Hepatocyte (in vitro differentiated cells): Measurements from ENCODE around the gene ARRB2. TPM values are rescaled to one million over a fixed set of nuclear protein-coding genes. Genes with fewer than 3 reads are reported as not detected.

Source experiments
- DNase-seq: peaks from one replicate; pipeline ENCODE4 v3.0.0-alpha.2; 2016; ENCODE audit warnings: low spot score
- H2AFZ ChIP-seq: fragments of 200-600 bp; sonication (generic); 2 replicates; pipeline ENCODE4 v1.6.0; 2016; ENCODE audit warnings: antibody characterized with exemption, mild to moderate bottlenecking
- H3K27ac ChIP-seq: fragments of 200-600 bp; sonication (generic); 2 replicates; pipeline ENCODE4 v1.5.1; 2016; ENCODE audit warnings: mild to moderate bottlenecking
- H3K27me3 ChIP-seq: fragments of 200-600 bp; sonication (generic); 2 replicates; pipeline ENCODE4 v1.6.1; 2016
- H3K36me3 ChIP-seq: fragments of 200-600 bp; sonication (generic); replicated peaks from 2 replicates; pipeline ENCODE4 v1.5.1; 2016; ENCODE audit warnings: low read depth; ENCODE audit not compliant: insufficient read depth
- H3K4me1 ChIP-seq: fragments of 200-600 bp; sonication (generic); 2 replicates; pipeline ENCODE4 v1.5.1; 2016; ENCODE audit warnings: mild to moderate bottlenecking, moderate library complexity; ENCODE audit not compliant: insufficient read depth
- H3K4me2 ChIP-seq: fragments of 200-600 bp; sonication (generic); 2 replicates; pipeline ENCODE4 v1.6.0; 2016
- H3K4me3 ChIP-seq: fragments of 200-600 bp; sonication (generic); 2 replicates; pipeline ENCODE4 v1.5.1; 2016; ENCODE audit warnings: mild to moderate bottlenecking
- H3K79me2 ChIP-seq: fragments of 200-600 bp; sonication (generic); 2 replicates; pipeline ENCODE4 v1.6.0; 2017; ENCODE audit warnings: mild to moderate bottlenecking
- H3K9me2 ChIP-seq: fragments of 200-600 bp; sonication (generic); replicated peaks from 2 replicates; pipeline ENCODE4 v1.6.0; 2017; ENCODE audit warnings: mild to moderate bottlenecking; ENCODE audit not compliant: insufficient read depth
- H3K9me3 ChIP-seq: fragments of 200-600 bp; sonication (generic); 2 replicates; pipeline ENCODE4 v1.5.1; 2016; ENCODE audit warnings: low read depth, mild to moderate bottlenecking
- H4K20me1 ChIP-seq: fragments of 200-600 bp; sonication (generic); 2 replicates; pipeline ENCODE4 v1.6.0; 2016; ENCODE audit warnings: mild to moderate bottlenecking; ENCODE audit not compliant: insufficient read depth, poor library complexity, severe bottlenecking
- EZH2 ChIP-seq: fragments of 200-600 bp; sonication (generic); IDR thresholded peaks from 2 replicates; pipeline ENCODE4 v1.6.1; 2016; ENCODE audit warnings: antibody characterized with exemption, mild to moderate bottlenecking, borderline replicate concordance
- EZH2phosphoT487 ChIP-seq: fragments of 200-600 bp; sonication (generic); IDR thresholded peaks from one replicate; pipeline ENCODE4 v1.6.1; 2018; ENCODE audit warnings: antibody characterized with exemption, mild to moderate bottlenecking, low read depth, moderate library complexity; ENCODE audit not compliant: unreplicated experiment, severe bottlenecking
- WGBS: methylation state at CpG from one replicate; pipeline ENCODE4 v1.1.6; 2016; ENCODE audit warnings: low lambda C conversion rate; ENCODE audit errors: missing lambda C conversion rate; 5-methylcytosine and 5-hydroxymethylcytosine counted together
- polyA plus RNA-seq: library from polyadenylated mRNA; unstranded; fragments of >200 nt; fragmentation: Nextera tagmentation; extraction: Ambion mirVana; gene quantifications from 2 replicates; pipeline ENCODE4 v1.2.1, GENCODE V29; 2016
- total RNA-seq: library from RNA; depleted of rRNA; stranded (reverse); fragments of >200 nt; gene quantifications from 2 replicates; pipeline ENCODE4 v1.2.3, GENCODE V29; 2014
- TF ChIP-seq, protein P1 (sequence below): fragments of 200-600 bp; sonication (generic); IDR thresholded peaks from 2 replicates; pipeline ENCODE4 v1.5.1; 2016; ENCODE audit warnings: antibody characterized with exemption, mild to moderate bottlenecking; ENCODE audit not compliant: poor library complexity

ARRB2 gene
- total and polyA plus RNA-seq, 2 experiments from 2014 or later, result 15.3 to 20.0 TPM

- Histone ChIP-seq H3K79me2 (peaks cover 30% of the 10 kb centered on the region), H3K36me3 (no peaks in the 10 kb centered on the region), H3K27ac (no peak overlapping the region), H2AFZ (no peak overlapping the region), H3K9me3 (no peaks in the 10 kb centered on the region), H3K9me2 (no peaks in the 10 kb centered on the region), H3K4me2 (no peak overlapping the region), H3K4me3 (no peak overlapping the region), H3K4me1 (peaks cover 17% of the 10 kb centered on the region), H3K27me3 (no peaks in the 10 kb centered on the region), H4K20me1 (no peaks in the 10 kb centered on the region)
- no peak for DNase-seq
- TF ChIP-seq EZH2phosphoT487 (no peak), EZH2 (no peak)
- TF ChIP-seq, protein P1, sequence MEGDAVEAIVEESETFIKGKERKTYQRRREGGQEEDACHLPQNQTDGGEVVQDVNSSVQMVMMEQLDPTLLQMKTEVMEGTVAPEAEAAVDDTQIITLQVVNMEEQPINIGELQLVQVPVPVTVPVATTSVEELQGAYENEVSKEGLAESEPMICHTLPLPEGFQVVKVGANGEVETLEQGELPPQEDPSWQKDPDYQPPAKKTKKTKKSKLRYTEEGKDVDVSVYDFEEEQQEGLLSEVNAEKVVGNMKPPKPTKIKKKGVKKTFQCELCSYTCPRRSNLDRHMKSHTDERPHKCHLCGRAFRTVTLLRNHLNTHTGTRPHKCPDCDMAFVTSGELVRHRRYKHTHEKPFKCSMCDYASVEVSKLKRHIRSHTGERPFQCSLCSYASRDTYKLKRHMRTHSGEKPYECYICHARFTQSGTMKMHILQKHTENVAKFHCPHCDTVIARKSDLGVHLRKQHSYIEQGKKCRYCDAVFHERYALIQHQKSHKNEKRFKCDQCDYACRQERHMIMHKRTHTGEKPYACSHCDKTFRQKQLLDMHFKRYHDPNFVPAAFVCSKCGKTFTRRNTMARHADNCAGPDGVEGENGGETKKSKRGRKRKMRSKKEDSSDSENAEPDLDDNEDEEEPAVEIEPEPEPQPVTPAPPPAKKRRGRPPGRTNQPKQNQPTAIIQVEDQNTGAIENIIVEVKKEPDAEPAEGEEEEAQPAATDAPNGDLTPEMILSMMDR, result no peak
- 71% methylated on average over 7 of the region's 7 CpGs for WGBS
Observed at GRCh38 chr17:4706121-4706520, 4.3 kb upstream of the ARRB2 start.

- no peaks in the 10 kb centered on the region for H3K9me3 ChIP-seq
- DNase-seq, result no peak
- no peaks in the 10 kb centered on the region for H4K20me1 ChIP-seq
Observed at GRCh38 chr17:4708436-4708835, 2.0 kb upstream of the ARRB2 start.

GRCh38 chr17:4710693-4711634 lies 532 bp downstream of the ARRB2 start:
- Histone ChIP-seq H2AFZ (peak overlapping the region; percentile 36), H3K27me3 (no peaks in the 10 kb centered on the region), H3K9me2 (no peaks in the 10 kb centered on the region), H3K4me3 (peak overlapping the region; percentile 43), H3K79me2 (peaks cover 13% of the 10 kb centered on the region), H3K27ac (peak overlapping the region; percentile 60), H3K4me2 (peak overlapping the region; percentile 85), H4K20me1 (no peaks in the 10 kb centered on the region), H3K36me3 (no peaks in the 10 kb centered on the region), H3K4me1 (peaks cover 17% of the 10 kb centered on the region), H3K9me3 (no peaks in the 10 kb centered on the region)
- no peak for TF ChIP-seq EZH2
- TF ChIP-seq, protein P1, result no peak
- TF ChIP-seq EZH2phosphoT487, result no peak
- 44% methylated on average over 17 of the region's 57 CpGs for WGBS
- DNase-seq, result no peak

More at GRCh38 chr17:4708436-4708835, 2.0 kb upstream of the ARRB2 start:
- no peaks in the 10 kb centered on the region for H3K27me3 ChIP-seq
- no peaks in the 10 kb centered on the region for H3K9me2 ChIP-seq
- TF ChIP-seq EZH2phosphoT487 (no peak), EZH2 (no peak)
- TF ChIP-seq, protein P1, result no peak
- 78% methylated on average over 8 of the region's 8 CpGs for WGBS
- no peak overlapping the region for H3K4me2 ChIP-seq
- H3K79me2 ChIP-seq, result peaks cover 18% of the 10 kb centered on the region
- H3K4me3 ChIP-seq, result no peak overlapping the region
- peaks cover 17% of the 10 kb centered on the region for H3K4me1 ChIP-seq
- H3K27ac ChIP-seq, result no peak overlapping the region
- H2AFZ ChIP-seq, result no peak overlapping the region
- no peaks in the 10 kb centered on the region for H3K36me3 ChIP-seq
